ENCODE measurements around the gene STRN4. TPM values are rescaled to one million over a fixed set of nuclear protein-coding genes. Genes with fewer than 3 reads are reported as not detected.

The STRN4 gene
- total RNA-seq, 2 donors from 2014 or later, result 60.7 to 69.9 TPM

- Mint-ChIP-seq H3K4me1 (peaks cover 27% of the 10 kb centered on the region), H3K36me3 (ENCODE audit: low read depth) (peaks cover 77% of the 10 kb centered on the region), H3K27me3 (no peaks in the 10 kb centered on the region), H3K9me3 (no peaks in the 10 kb centered on the region), H3K27ac (peak overlapping the region; percentile 64), H3K4me3 (no peak overlapping the region)
- no peak for ATAC-seq (replicated peaks)
Observed at GRCh38 chr19:46739290-46739771, 6.9 kb downstream of the STRN4 start.

- H3K4me1 Mint-ChIP-seq, result peaks cover 19% of the 10 kb centered on the region
- no peak for ATAC-seq (replicated peaks)
- H3K27me3 Mint-ChIP-seq, result no peaks in the 10 kb centered on the region
- H3K4me3 Mint-ChIP-seq, result no peak overlapping the region
- no peaks in the 10 kb centered on the region for H3K9me3 Mint-ChIP-seq
- H3K27ac Mint-ChIP-seq, result no peak overlapping the region
- H3K36me3 Mint-ChIP-seq (ENCODE audit: low read depth), result peaks cover 88% of the 10 kb centered on the region
Observed at GRCh38 chr19:46737761-46738171, 8.5 kb downstream of the STRN4 start.

- peaks cover 17% of the 10 kb centered on the region for H3K4me1 Mint-ChIP-seq
- no peak for ATAC-seq (replicated peaks)
- H3K9me3 Mint-ChIP-seq, result no peaks in the 10 kb centered on the region
- H3K27me3 Mint-ChIP-seq, result no peaks in the 10 kb centered on the region
- H3K27ac Mint-ChIP-seq, result no peak overlapping the region
- peaks cover 88% of the 10 kb centered on the region for H3K36me3 Mint-ChIP-seq (ENCODE audit: low read depth)
- H3K4me3 Mint-ChIP-seq, result no peak overlapping the region
Observed at GRCh38 chr19:46737298-46737654, 9.0 kb downstream of the STRN4 start.

- H3K9me3 Mint-ChIP-seq, result no peaks in the 10 kb centered on the region
- H3K4me1 Mint-ChIP-seq, result peaks cover 17% of the 10 kb centered on the region
- peaks cover 88% of the 10 kb centered on the region for H3K36me3 Mint-ChIP-seq (ENCODE audit: low read depth)
- H3K27ac Mint-ChIP-seq, result no peak overlapping the region
- H3K4me3 Mint-ChIP-seq, result no peak overlapping the region
- ATAC-seq (replicated peaks), result no peak
- no peaks in the 10 kb centered on the region for H3K27me3 Mint-ChIP-seq
Observed at GRCh38 chr19:46736531-46737297, 9.5 kb downstream of the STRN4 start.

- H3K4me3 Mint-ChIP-seq, result no peak overlapping the region
- H3K4me1 Mint-ChIP-seq, result peaks cover 21% of the 10 kb centered on the region
- no peaks in the 10 kb centered on the region for H3K9me3 Mint-ChIP-seq
- H3K27me3 Mint-ChIP-seq, result no peaks in the 10 kb centered on the region
- no peak overlapping the region for H3K27ac Mint-ChIP-seq
- ATAC-seq (replicated peaks), result no peak
- peaks cover 94% of the 10 kb centered on the region for H3K36me3 Mint-ChIP-seq (ENCODE audit: low read depth)
Observed at GRCh38 chr19:46733690-46734292, 12.5 kb downstream of the STRN4 start.

GRCh38 chr19:46732966-46733689 lies 13.1 kb downstream of the STRN4 start:
- H3K27me3 Mint-ChIP-seq, result no peaks in the 10 kb centered on the region
- peaks cover 93% of the 10 kb centered on the region for H3K36me3 Mint-ChIP-seq (ENCODE audit: low read depth)
- H3K4me1 Mint-ChIP-seq, result peaks cover 24% of the 10 kb centered on the region
- ATAC-seq (replicated peaks), result no peak
- H3K27ac Mint-ChIP-seq, result no peak overlapping the region
- no peaks in the 10 kb centered on the region for H3K9me3 Mint-ChIP-seq
- no peak overlapping the region for H3K4me3 Mint-ChIP-seq

GRCh38 chr19:46732172-46732938 lies 13.9 kb downstream of the STRN4 start:
- peak overlapping the region; percentile 49 for H3K27ac Mint-ChIP-seq

GRCh38 chr19:46731584-46731983 lies 14.7 kb downstream of the STRN4 start:
- Mint-ChIP-seq H3K9me3 (no peaks in the 10 kb centered on the region), H3K36me3 (ENCODE audit: low read depth) (peaks cover 90% of the 10 kb centered on the region), H3K27me3 (no peaks in the 10 kb centered on the region), H3K27ac (peak overlapping the region; percentile 49), H3K4me3 (no peak overlapping the region), H3K4me1 (peaks cover 24% of the 10 kb centered on the region)
- ATAC-seq (replicated peaks), result no peak

More at GRCh38 chr19:46732172-46732938, 13.9 kb downstream of the STRN4 start:
- H3K4me1 Mint-ChIP-seq, result peaks cover 24% of the 10 kb centered on the region
- no peaks in the 10 kb centered on the region for H3K9me3 Mint-ChIP-seq
- peak; percentile 51 for ATAC-seq (replicated peaks)
- peaks cover 90% of the 10 kb centered on the region for H3K36me3 Mint-ChIP-seq (ENCODE audit: low read depth)
- no peak overlapping the region for H3K4me3 Mint-ChIP-seq
- no peaks in the 10 kb centered on the region for H3K27me3 Mint-ChIP-seq

GRCh38 chr19:46731007-46731501 lies 15.2 kb downstream of the STRN4 start:
- peaks cover 24% of the 10 kb centered on the region for H3K4me1 Mint-ChIP-seq
- H3K36me3 Mint-ChIP-seq (ENCODE audit: low read depth), result peaks cover 93% of the 10 kb centered on the region
- no peak overlapping the region for H3K4me3 Mint-ChIP-seq
- H3K27me3 Mint-ChIP-seq, result no peaks in the 10 kb centered on the region
- peak; percentile 54 for ATAC-seq (replicated peaks)
- H3K27ac Mint-ChIP-seq, result peak overlapping the region; percentile 49
- H3K9me3 Mint-ChIP-seq, result no peaks in the 10 kb centered on the region

GRCh38 chr19:46730595-46730994 lies 15.7 kb downstream of the STRN4 start:
- Mint-ChIP-seq H3K27ac (peak overlapping the region; percentile 49), H3K36me3 (ENCODE audit: low read depth) (peaks cover 93% of the 10 kb centered on the region), H3K4me1 (peaks cover 24% of the 10 kb centered on the region), H3K9me3 (no peaks in the 10 kb centered on the region), H3K27me3 (no peaks in the 10 kb centered on the region), H3K4me3 (no peak overlapping the region)
- ATAC-seq (replicated peaks), result no peak

- Mint-ChIP-seq H3K27me3 (no peaks in the 10 kb centered on the region), H3K36me3 (ENCODE audit: low read depth) (peaks cover 93% of the 10 kb centered on the region), H3K4me1 (peaks cover 24% of the 10 kb centered on the region), H3K4me3 (no peak overlapping the region), H3K9me3 (no peaks in the 10 kb centered on the region), H3K27ac (no peak overlapping the region)
- no peak for ATAC-seq (replicated peaks)
Observed at GRCh38 chr19:46730187-46730586, 16.1 kb downstream of the STRN4 start.

GRCh38 chr19:46729696-46730095 lies 16.6 kb downstream of the STRN4 start:
- Mint-ChIP-seq H3K27me3 (no peaks in the 10 kb centered on the region), H3K4me3 (no peak overlapping the region), H3K36me3 (ENCODE audit: low read depth) (peaks cover 96% of the 10 kb centered on the region), H3K27ac (no peak overlapping the region), H3K9me3 (no peaks in the 10 kb centered on the region), H3K4me1 (peaks cover 24% of the 10 kb centered on the region)
- no peak for ATAC-seq (replicated peaks)

GRCh38 chr19:46728693-46729339 lies 17.4 kb downstream of the STRN4 start:
- Mint-ChIP-seq H3K4me3 (no peak overlapping the region), H3K9me3 (no peaks in the 10 kb centered on the region), H3K36me3 (ENCODE audit: low read depth) (peaks cover 96% of the 10 kb centered on the region), H3K27me3 (no peaks in the 10 kb centered on the region), H3K4me1 (peaks cover 24% of the 10 kb centered on the region), H3K27ac (peak overlapping the region; percentile 46)
- ATAC-seq (replicated peaks), result peak; percentile 88
